Heart left ventricle (tissue), 16 donors: Measurements from ENCODE around the gene REEP3. TPM values are rescaled to one million over a fixed set of nuclear protein-coding genes. Genes with fewer than 3 reads are reported as not detected.

Experiments
- ATAC-seq, 4 donors: fragments of 200-7000 bp; cut with Tn5 transposase; one replicate each; pipeline ENCODE4 v1.9.1; 2020 to 2022; ENCODE audit warnings: moderate library complexity in 4 of 4, mild to moderate bottlenecking in 3 of 4, moderate number of reproducible peaks in 1 of 4
- DNase-seq, 5 donors: peaks; one replicate each; pipeline ENCODE4 v3.0.0-alpha.2; 2020
- H3K27ac ChIP-seq, 12 donors: fragments of 200-600 bp; sonication (generic) in 4 of 12; one replicate each; pipeline versions ENCODE4 v1.5.0 to v1.8.0; 2016 to 2022; ENCODE audit warnings: mild to moderate bottlenecking in 2 of 12
- H3K27me3 ChIP-seq, 9 donors: fragments of 200-600 bp; sonication (generic) in 2 of 9; one replicate each; pipeline versions ENCODE4 v1.5.1 to v1.8.0; 2016 to 2022; ENCODE audit warnings: mild to moderate bottlenecking in 3 of 9
- H3K36me3 ChIP-seq, 9 donors: fragments of 200-600 bp; sonication (generic) in 2 of 9; one replicate each; pipeline versions ENCODE4 v1.5.0 to v1.8.0; 2018 to 2022; ENCODE audit warnings: mild to moderate bottlenecking in 2 of 9
- H3K4me1 ChIP-seq, 12 donors: fragments of 200-600 bp; sonication (generic) in 4 of 12; one replicate each; pipeline versions ENCODE4 v1.5.0 to v1.8.0; 2016 to 2022; ENCODE audit warnings: mild to moderate bottlenecking in 3 of 12
- H3K4me3 ChIP-seq, 12 donors: fragments of 200-600 bp; sonication (generic) in 4 of 12; one replicate each; pipeline versions ENCODE4 v1.5.0 to v1.8.0; 2017 to 2022; ENCODE audit warnings: mild to moderate bottlenecking in 9 of 12, moderate library complexity in 4 of 12
- H3K9me3 ChIP-seq, 12 donors: fragments of 200-600 bp; sonication (generic) in 4 of 12; one replicate each; pipeline versions ENCODE4 v1.5.0 to v1.8.0; 2016 to 2022; ENCODE audit warnings: mild to moderate bottlenecking in 1 of 12
- POLR2A ChIP-seq, 2 donors: fragments of 450-650 bp; IDR thresholded peaks; one replicate each; pipeline ENCODE4 v1.6.1; 2017; ENCODE audit warnings: antibody characterized with exemption in 2 of 2, mild to moderate bottlenecking in 2 of 2, moderate library complexity in 2 of 2
- WGBS, 4 donors: extraction: QIAGEN DNeasy Blood & Tissue Kit in 2 of 4; methylation state at CpG; one replicate each; pipeline versions ENCODE4 v1.1.5 to v1.1.7; 2013 to 2018; 5-methylcytosine and 5-hydroxymethylcytosine counted together
- intact Hi-C, 10 donors: fragments of 100-400 bp; cut with DNase I; formaldehyde crosslinking; loops; one replicate each; pipeline versions ENCODE4 v1.11.1 to v1.14.2; 2022
- polyA plus RNA-seq, 2 donors: library from polyadenylated mRNA; stranded (reverse); fragments of 200-250 nt; gene quantifications; one replicate each; pipeline ENCODE4 v1.2.3, GENCODE V29; 2013
- total RNA-seq, 9 donors: library from RNA; depleted of rRNA in 2 of 9; stranded (reverse); fragments of >200 nt in 2 of 9; fragmentation: NEBNext Ultra II Directional in 3 of 9; extraction: Animal tissue kit (Norgen Biotek cat#: 25700) in 3 of 9; gene quantifications; one replicate each; pipeline versions ENCODE4 v1.1.0 to v1.2.4, GENCODE V29; 2016 to 2023
- TF ChIP-seq, protein P1 (sequence below), 12 donors: fragments of 200-600 bp; sonication (generic) in 4 of 12; IDR thresholded peaks; one replicate each; pipeline versions ENCODE4 v1.5.0 to v1.8.0; 2018 to 2022; ENCODE audit warnings: antibody characterized with exemption in 12 of 12, mild to moderate bottlenecking in 5 of 12
- donor health status: ischemic (EF 13 %, LVEDD 7.1; RV severe dilation, severe dysfunction).
- donor health status: healthy with polysubstance abuse.
- donor health status: DM: no; HTN: yes; CAD: no.
- donor health status: DM: no; HTN: no; CAD: no.
- donor health status: ischemic (EF 25% LVEDD 6.9; RV normal size, moderate dysfunction).
- donor health status: ischemic (EF 25% LVEDD 5.7; RV mildly dilated, moderate dysfunction).
- donor health status: healthy.
- donor health status: DM: yes; HTN: yes; CAD: no.
- donor health status: ischemic (EF 35%, LVEDD 5.7; RV mildly dilated, moderate dysfunction).
- donor health status: nonischemic (EF 11% LVEDD 7.7; RV severe dilation, severe dysfunction).
- donor health status: DM: yes; HTN: yes; CAD: no.
- donor health status: PGD.
- donor health status: ischemic (EF 29% LVEDD 5.4; RV normal size, mild dysfunction).
- donor health status: nonischemic (EF 23%, LVEDD 6.1; RV moderate dilation, normal function).

The REEP3 gene
- total and polyA plus RNA-seq, 11 donors, result 9.1 to 48.2 (median 21.9) TPM

DNA sequence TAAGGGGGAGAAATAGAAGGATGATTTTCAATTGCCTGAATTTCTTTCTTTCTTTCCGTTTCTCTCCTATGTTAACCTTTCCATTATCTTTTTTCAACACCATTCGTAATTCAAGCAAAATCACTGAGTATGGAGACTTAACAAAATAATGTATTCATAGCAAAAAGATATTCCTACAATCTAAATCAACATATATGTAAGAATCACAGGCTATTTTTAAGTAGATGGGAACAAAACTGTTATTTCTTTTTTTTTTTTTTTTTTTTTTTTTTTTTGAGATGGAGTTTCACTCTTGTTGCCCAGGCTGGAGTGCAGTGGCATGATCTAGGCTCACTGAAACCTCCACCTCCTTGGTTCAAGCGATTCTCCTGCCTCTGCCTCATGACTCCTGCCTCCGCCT lies 28.2 kb upstream of the REEP3 start:
- intact Hi-C loops, result no loop called here
- no peak for ATAC-seq
- no peak overlapping the region for H3K4me3 ChIP-seq
- TF ChIP-seq POLR2A (IDR thresholded peaks at IDR 0.05), result no peak
- TF ChIP-seq, protein P1, sequence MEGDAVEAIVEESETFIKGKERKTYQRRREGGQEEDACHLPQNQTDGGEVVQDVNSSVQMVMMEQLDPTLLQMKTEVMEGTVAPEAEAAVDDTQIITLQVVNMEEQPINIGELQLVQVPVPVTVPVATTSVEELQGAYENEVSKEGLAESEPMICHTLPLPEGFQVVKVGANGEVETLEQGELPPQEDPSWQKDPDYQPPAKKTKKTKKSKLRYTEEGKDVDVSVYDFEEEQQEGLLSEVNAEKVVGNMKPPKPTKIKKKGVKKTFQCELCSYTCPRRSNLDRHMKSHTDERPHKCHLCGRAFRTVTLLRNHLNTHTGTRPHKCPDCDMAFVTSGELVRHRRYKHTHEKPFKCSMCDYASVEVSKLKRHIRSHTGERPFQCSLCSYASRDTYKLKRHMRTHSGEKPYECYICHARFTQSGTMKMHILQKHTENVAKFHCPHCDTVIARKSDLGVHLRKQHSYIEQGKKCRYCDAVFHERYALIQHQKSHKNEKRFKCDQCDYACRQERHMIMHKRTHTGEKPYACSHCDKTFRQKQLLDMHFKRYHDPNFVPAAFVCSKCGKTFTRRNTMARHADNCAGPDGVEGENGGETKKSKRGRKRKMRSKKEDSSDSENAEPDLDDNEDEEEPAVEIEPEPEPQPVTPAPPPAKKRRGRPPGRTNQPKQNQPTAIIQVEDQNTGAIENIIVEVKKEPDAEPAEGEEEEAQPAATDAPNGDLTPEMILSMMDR (IDR thresholded peaks at IDR 0.05), result no peak
- WGBS, 4 donors, result 95 to 97% (median 96%) methylated on average over 4 of the region's 4 CpGs
- peaks cover 0 to 35% (median 16%) of the 10 kb centered on the region in 12 donors for H3K4me1 ChIP-seq
- H3K27ac ChIP-seq, result no peak overlapping the region
- no peaks in the 10 kb centered on the region for H3K36me3 ChIP-seq
- H3K27me3 ChIP-seq, result no peaks in the 10 kb centered on the region
- DNase-seq, result no peak
- H3K9me3 ChIP-seq, result peaks cover 0 to 5% (median 0%) of the 10 kb centered on the region in 12 donors

DNA sequence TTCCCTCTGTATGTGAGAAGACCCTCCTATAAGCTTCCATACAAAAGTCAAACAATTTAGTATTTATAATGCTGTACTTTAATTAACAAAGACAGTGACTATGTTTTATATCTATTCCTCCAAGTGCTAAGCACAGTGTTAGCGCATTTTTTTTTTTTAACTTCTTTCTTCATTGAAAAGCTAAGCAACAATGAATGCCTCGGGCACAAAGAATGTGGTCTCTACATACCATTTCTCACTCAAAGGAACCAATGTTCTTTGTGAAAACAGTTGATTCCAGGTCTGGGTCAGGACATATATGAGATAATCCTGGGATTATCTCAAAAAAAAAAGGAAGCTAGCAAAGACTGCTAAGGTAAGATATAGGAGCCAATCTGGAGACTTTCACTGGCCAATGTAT lies 26.2 kb upstream of the REEP3 start:
- no peak overlapping the region for H3K4me3 ChIP-seq
- no peaks in the 10 kb centered on the region for H3K27me3 ChIP-seq
- no peak overlapping the region for H3K27ac ChIP-seq
- H3K9me3 ChIP-seq, result peaks cover 0 to 5% (median 0%) of the 10 kb centered on the region in 12 donors
- TF ChIP-seq POLR2A (IDR thresholded peaks at IDR 0.05), result no peak
- TF ChIP-seq, protein P1 (IDR thresholded peaks at IDR 0.05), result no peak
- ATAC-seq, result no peak
- intact Hi-C loops, result no loop called here
- 94 to 97% (median 96%) methylated on average over 2 of the region's 2 CpGs for WGBS, 4 donors
- peaks cover 0 to 33% (median 20%) of the 10 kb centered on the region in 12 donors for H3K4me1 ChIP-seq
- no peak for DNase-seq
- H3K36me3 ChIP-seq, result no peaks in the 10 kb centered on the region

DNA sequence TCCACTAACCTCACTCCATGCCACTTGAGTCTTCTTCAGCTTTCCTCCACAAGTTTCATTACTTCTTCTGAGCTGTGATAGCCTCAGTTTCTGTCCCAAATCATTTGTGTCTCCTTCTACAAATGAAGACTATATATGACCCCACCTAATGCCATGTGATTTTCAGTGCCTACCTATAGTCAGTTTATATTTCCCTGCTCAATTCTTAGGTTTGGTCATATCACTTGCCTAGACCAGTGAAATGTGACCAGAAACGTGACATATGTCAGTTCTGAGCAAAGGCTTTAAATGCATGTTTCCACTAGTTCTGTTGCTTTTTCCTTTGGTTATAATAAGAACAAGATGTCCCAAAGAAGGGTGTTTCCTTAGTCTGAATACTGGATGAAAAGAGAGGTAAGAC lies 24.6 kb upstream of the REEP3 start:
- Histone ChIP-seq H3K9me3 (peaks cover 0 to 5% (median 0%) of the 10 kb centered on the region in 12 donors), H3K27ac (no peak overlapping the region), H3K4me3 (no peak overlapping the region), H3K27me3 (no peaks in the 10 kb centered on the region), H3K36me3 (no peaks in the 10 kb centered on the region), H3K4me1 (peaks cover 0 to 22% (median 13%) of the 10 kb centered on the region in 12 donors)
- TF ChIP-seq, protein P1 (IDR thresholded peaks at IDR 0.05), result no peak
- TF ChIP-seq POLR2A (IDR thresholded peaks at IDR 0.05), result no peak
- WGBS, 4 donors, result 86 to 100% (median 88%) methylated on average over 1 of the region's 1 CpG
- intact Hi-C loops, result no loop called here
- DNase-seq (no peak), ATAC-seq (no peak)

DNA sequence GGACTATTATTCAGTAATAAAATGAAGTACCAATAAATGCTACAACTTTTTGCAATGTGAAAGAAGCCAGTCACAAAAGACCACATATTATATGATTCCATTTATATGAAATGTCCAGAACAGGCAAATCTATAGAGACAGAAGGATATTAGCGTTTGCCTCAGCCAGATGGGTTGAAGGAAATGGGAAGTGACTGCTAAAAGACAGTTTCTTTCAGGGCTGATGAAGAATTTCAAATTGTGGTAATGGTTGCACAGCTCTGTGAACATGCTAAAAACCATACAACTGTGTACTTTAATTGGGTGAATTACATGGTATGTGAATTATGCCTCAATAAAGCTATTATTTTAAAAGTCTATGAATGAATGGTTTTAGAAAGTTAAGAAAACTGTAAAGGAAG lies 23.9 kb upstream of the REEP3 start:
- DNase-seq (no peak), ATAC-seq (no peak)
- H3K36me3 ChIP-seq, result no peaks in the 10 kb centered on the region
- TF ChIP-seq POLR2A (IDR thresholded peaks at IDR 0.05), result no peak
- TF ChIP-seq, protein P1 (IDR thresholded peaks at IDR 0.05), result no peak
- peaks cover 0 to 15% (median 5%) of the 10 kb centered on the region in 12 donors for H3K4me1 ChIP-seq
- intact Hi-C loops, result no loop called here
- WGBS, 4 donors, result 45 to 62% (median 56%) methylated on average over 1 of the region's 1 CpG
- no peaks in the 10 kb centered on the region for H3K27me3 ChIP-seq
- H3K9me3 ChIP-seq, result peaks cover 0 to 5% (median 0%) of the 10 kb centered on the region in 12 donors
- H3K27ac ChIP-seq, result no peak overlapping the region
- H3K4me3 ChIP-seq, result no peak overlapping the region
